Vagina (tissue), 2 donors: Measurements from ENCODE around the gene WDR70.

Experiments
- CTCF ChIP-seq, 3 experiments: fragments of 450-650 bp in 2 of 3; fragments of 200-600 bp in 1 of 3; sonication (generic) in 1 of 3; IDR thresholded peaks; one replicate each; pipeline ENCODE4 v1.5.1; 2017 to 2019; ENCODE audit warnings: antibody characterized with exemption in 3 of 3, mild to moderate bottlenecking in 2 of 3, moderate library complexity in 2 of 3
- POLR2AphosphoS5 ChIP-seq, 2 donors: sonication (generic); formaldehyde crosslinking; IDR thresholded peaks; one replicate each; pipeline ENCODE4 v1.9.0; 2017; ENCODE audit warnings: antibody characterized with exemption in 2 of 2, mild to moderate bottlenecking in 2 of 2, low read depth in 1 of 2; ENCODE audit not compliant: insufficient read depth in 1 of 2

- no peak for TF ChIP-seq CTCF (IDR thresholded peaks at IDR 0.05)
- TF ChIP-seq POLR2AphosphoS5 (IDR thresholded peaks at IDR 0.05; ENCODE audit: insufficient read depth in 1 of 2, low read depth in 1 of 2): no peak
These were observed 160.3 kb downstream of the WDR70 start for GRCh38 chr5:37539459-37539858.
